Measurements from ENCODE around the gene DTNBP1. TPM values are rescaled to one million over a fixed set of nuclear protein-coding genes. Genes with fewer than 3 reads are reported as not detected.

DTNBP1 gene
- total RNA-seq, 2 donors from 2014 or later = 9.0 to 14.1 TPM

GRCh38 chr6:15523679-15524630 lies 138.9 kb downstream of the DTNBP1 start:
- 97% methylated on average over 23 of the region's 23 CpGs for WGBS
- Histone ChIP-seq H3K27me3 (replicated peaks; ENCODE audit: insufficient read depth) (no peaks in the 10 kb centered on the region), H3K4me3 (no peak overlapping the region), H3K36me3 (no peaks in the 10 kb centered on the region), H3K4me1 (replicated peaks) (no peaks in the 10 kb centered on the region), H3K27ac (no peak overlapping the region), H3K9me3 (no peaks in the 10 kb centered on the region)
- no peak for TF ChIP-seq POLR2A (IDR thresholded peaks at IDR 0.05)
- TF ChIP-seq CTCF (IDR thresholded peaks at IDR 0.05) = no peak
- no peak for TF ChIP-seq POLR2AphosphoS5 (IDR thresholded peaks at IDR 0.05)
- intact Hi-C loops (cut with DNase I) = no loop called here
- no peak for DNase-seq (ENCODE audit: low spot score)

- Histone ChIP-seq H3K4me1 (replicated peaks) (no peaks in the 10 kb centered on the region), H3K36me3 (no peaks in the 10 kb centered on the region), H3K27me3 (replicated peaks; ENCODE audit: insufficient read depth) (no peaks in the 10 kb centered on the region), H3K9me3 (no peaks in the 10 kb centered on the region), H3K27ac (no peak overlapping the region), H3K4me3 (no peak overlapping the region)
- 94% methylated on average over 16 of the region's 16 CpGs for WGBS
- intact Hi-C loops (cut with DNase I) = no loop called here
- no peak for DNase-seq (ENCODE audit: low spot score)
- TF ChIP-seq CTCF (IDR thresholded peaks at IDR 0.05) = no peak
- no peak for TF ChIP-seq POLR2AphosphoS5 (IDR thresholded peaks at IDR 0.05)
- TF ChIP-seq POLR2A (IDR thresholded peaks at IDR 0.05) = no peak
These were observed 139.8 kb downstream of the DTNBP1 start for GRCh38 chr6:15522856-15523529.

GRCh38 chr6:15522427-15522826 lies 140.4 kb downstream of the DTNBP1 start:
- Histone ChIP-seq H3K9me3 (no peaks in the 10 kb centered on the region), H3K4me1 (replicated peaks) (no peaks in the 10 kb centered on the region), H3K4me3 (no peak overlapping the region), H3K27ac (no peak overlapping the region), H3K36me3 (peaks cover 0 to 4% of the 10 kb centered on the region in 2 donors), H3K27me3 (replicated peaks; ENCODE audit: insufficient read depth) (no peaks in the 10 kb centered on the region)
- 74% methylated on average over 6 of the region's 6 CpGs for WGBS
- intact Hi-C loops (cut with DNase I) = no loop called here
- no peak for DNase-seq (ENCODE audit: low spot score)
- TF ChIP-seq POLR2AphosphoS5 (IDR thresholded peaks at IDR 0.05) = no peak
- TF ChIP-seq CTCF (IDR thresholded peaks at IDR 0.05) = no peak
- no peak for TF ChIP-seq POLR2A (IDR thresholded peaks at IDR 0.05)

- DNase-seq (ENCODE audit: low spot score) = no peak
- TF ChIP-seq POLR2AphosphoS5 (IDR thresholded peaks at IDR 0.05) (no peak), CTCF (IDR thresholded peaks at IDR 0.05) (no peak), POLR2A (IDR thresholded peaks at IDR 0.05) (no peak)
- Histone ChIP-seq H3K4me3 (no peak overlapping the region), H3K27ac (no peak overlapping the region), H3K4me1 (replicated peaks) (no peaks in the 10 kb centered on the region), H3K9me3 (no peaks in the 10 kb centered on the region), H3K27me3 (replicated peaks; ENCODE audit: insufficient read depth) (no peaks in the 10 kb centered on the region), H3K36me3 (peaks cover 0 to 7% of the 10 kb centered on the region in 2 donors)
- intact Hi-C loops (cut with DNase I) = no loop called here
- WGBS = 82% methylated on average over 9 of the region's 9 CpGs
These were observed 140.8 kb downstream of the DTNBP1 start for GRCh38 chr6:15522026-15522425.

All from prostate gland (tissue), 2 donors.